Measurements from ENCODE around the gene KRT1. TPM values are rescaled to one million over a fixed set of nuclear protein-coding genes. Genes with fewer than 3 reads are reported as not detected.
A peak's percentile ranks its signal among the peaks of the same experiment; 100 is the strongest.

KRT1 gene
- total and polyA plus RNA-seq, 2 donors, result 9.3 to 507 TPM

DNA sequence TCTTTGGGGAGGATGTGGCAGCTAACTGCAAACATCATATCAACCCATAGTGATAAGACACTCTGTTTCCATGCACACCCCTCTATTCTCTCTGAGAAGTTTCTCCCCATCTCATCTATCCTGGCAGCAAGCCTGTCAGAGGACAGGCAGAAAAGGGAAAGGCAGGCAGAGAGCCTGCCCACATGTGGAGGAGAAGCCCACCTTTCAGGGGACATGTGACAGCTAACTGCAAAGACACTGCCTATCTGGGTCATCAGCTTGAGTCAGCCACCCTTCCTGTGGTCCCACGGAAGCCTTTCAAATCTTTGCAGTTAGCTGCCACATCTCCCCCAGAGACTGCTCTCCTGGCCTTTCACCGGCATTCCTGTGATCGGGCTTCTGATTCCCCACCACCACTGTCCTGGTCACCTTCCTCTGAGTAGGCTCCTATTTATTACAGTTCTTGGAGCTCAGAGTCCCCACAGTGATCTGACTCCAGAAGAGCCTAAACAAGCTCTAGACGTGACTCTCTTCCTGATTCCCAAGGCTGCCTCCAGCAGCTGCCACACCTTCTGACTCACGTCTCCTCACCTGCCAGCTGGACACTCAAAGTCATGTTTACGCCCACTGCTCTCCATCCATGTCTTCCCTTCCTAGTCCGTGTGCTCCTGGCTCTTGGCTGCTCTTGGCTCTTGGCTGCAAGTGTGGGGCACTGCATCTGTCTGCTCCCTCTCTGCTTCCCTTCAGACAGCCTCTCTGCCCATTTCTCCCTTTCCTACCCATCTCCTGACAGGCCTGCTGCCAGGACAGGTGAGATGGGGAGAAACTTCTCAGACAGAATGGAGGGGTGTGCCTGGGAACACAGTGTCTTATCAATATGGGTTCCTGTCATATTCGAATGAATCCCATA, 7.5 kb upstream of the KRT1 start:
- DNase-seq (ENCODE audit: low read depth in 6 of 9, low spot score in 9 of 9), result no peak

DNA sequence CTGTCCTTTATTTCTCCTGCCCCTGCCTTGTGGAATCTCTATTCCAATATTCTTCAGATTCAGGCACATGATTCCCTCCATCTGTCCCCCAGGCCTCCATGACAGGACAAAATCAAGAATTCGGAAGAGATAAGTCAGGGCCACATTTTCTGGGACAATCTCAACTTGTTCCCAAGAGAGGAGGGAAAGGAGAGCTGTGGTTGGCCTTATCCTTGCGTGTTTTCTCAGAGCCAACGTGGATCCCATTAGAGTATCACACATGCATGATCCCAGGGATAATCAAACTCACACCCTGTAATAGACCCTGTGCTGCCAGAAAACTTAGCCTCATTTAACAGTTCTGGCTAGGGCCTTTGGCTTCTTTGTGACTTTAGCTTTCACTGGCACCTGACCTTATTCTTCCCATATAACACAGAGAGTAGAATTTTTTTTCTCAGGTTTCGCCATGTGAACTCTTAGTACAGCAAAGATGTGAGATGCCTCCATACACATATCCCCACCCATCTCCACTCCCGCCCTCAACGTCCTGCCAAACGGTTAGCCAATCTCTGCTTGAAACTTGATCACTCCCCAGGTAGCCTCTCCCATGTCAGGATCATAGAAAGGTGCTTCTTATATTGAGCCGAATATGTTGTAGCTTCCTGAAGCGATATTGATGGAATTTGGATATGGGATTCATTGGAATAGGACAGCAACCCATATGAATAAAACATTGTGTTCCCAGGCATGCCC, 6.7 kb upstream of the KRT1 start:
- H3K27me3 ChIP-seq (ENCODE audit: control insufficient read depth in 2 of 2, insufficient read depth in 1 of 2, low read length in 1 of 2), result peaks cover 0 to 39% of the 10 kb centered on the region in 2 donors

More for the DNA sequence above, 7.5 kb upstream of the KRT1 start:
- H3K4me3 ChIP-seq (ENCODE audit: low read length in 2 of 2), result no peak overlapping the region
- no peaks in the 10 kb centered on the region for H3K36me3 ChIP-seq (ENCODE audit: control insufficient read depth in 2 of 2, insufficient read depth in 2 of 2, low read length in 1 of 2)
- WGBS, result 95% methylated on average over 8 of the region's 8 CpGs
- no peak overlapping the region for H3K27ac ChIP-seq (ENCODE audit: low read depth in 1 of 2, low read length in 1 of 2)
- H3K9me3 ChIP-seq (ENCODE audit: control insufficient read depth in 2 of 2, insufficient read depth in 1 of 2, low read length in 1 of 2), result no peaks in the 10 kb centered on the region
- H3K4me1 ChIP-seq (ENCODE audit: control insufficient read depth in 2 of 2, insufficient read depth in 2 of 2, low read length in 2 of 2), result peaks cover 6 to 16% of the 10 kb centered on the region in 2 donors
- H3K27me3 ChIP-seq (ENCODE audit: control insufficient read depth in 2 of 2, insufficient read depth in 1 of 2, low read length in 1 of 2), result peaks cover 0 to 47% of the 10 kb centered on the region in 2 donors

DNA sequence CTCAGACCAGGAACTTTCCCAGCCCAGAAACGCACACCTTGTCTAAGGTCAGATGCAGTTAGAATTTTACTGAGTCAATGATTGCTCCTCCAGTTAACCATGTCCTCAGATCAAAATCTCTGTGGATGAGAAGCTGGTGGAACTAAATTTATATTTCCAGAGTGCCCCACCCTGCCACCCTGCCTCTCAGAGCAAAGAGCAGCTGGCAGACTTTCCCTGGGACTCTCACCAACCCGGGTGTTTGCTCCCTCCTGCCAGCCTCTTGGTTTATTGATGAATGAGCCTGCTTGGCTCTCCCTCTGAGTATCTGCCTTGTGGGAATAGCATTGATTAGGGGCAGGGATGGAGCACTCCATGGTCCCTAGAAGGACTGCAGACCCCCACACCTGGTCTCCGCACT, 5.9 kb upstream of the KRT1 start:
- Histone ChIP-seq H3K4me3 (ENCODE audit: low read length in 2 of 2) (no peak overlapping the region), H3K27ac (ENCODE audit: low read depth in 1 of 2, low read length in 1 of 2) (no peak overlapping the region), H3K9me3 (ENCODE audit: control insufficient read depth in 2 of 2, insufficient read depth in 1 of 2, low read length in 1 of 2) (no peaks in the 10 kb centered on the region), H3K27me3 (ENCODE audit: control insufficient read depth in 2 of 2, insufficient read depth in 1 of 2, low read length in 1 of 2) (peaks cover 0 to 31% of the 10 kb centered on the region in 2 donors), H3K4me1 (ENCODE audit: control insufficient read depth in 2 of 2, insufficient read depth in 2 of 2, low read length in 2 of 2) (peaks cover 0 to 11% of the 10 kb centered on the region in 2 donors), H3K36me3 (ENCODE audit: control insufficient read depth in 2 of 2, insufficient read depth in 2 of 2, low read length in 1 of 2) (no peaks in the 10 kb centered on the region)
- 96% methylated on average over 3 of the region's 3 CpGs for WGBS
- no peak for DNase-seq (ENCODE audit: low read depth in 6 of 9, low spot score in 9 of 9)

More for the DNA sequence above, 6.7 kb upstream of the KRT1 start:
- no peak overlapping the region for H3K4me3 ChIP-seq (ENCODE audit: low read length in 2 of 2)
- no peaks in the 10 kb centered on the region for H3K9me3 ChIP-seq (ENCODE audit: control insufficient read depth in 2 of 2, insufficient read depth in 1 of 2, low read length in 1 of 2)
- peaks cover 6 to 16% of the 10 kb centered on the region in 2 donors for H3K4me1 ChIP-seq (ENCODE audit: control insufficient read depth in 2 of 2, insufficient read depth in 2 of 2, low read length in 2 of 2)
- H3K36me3 ChIP-seq (ENCODE audit: control insufficient read depth in 2 of 2, insufficient read depth in 2 of 2, low read length in 1 of 2), result no peaks in the 10 kb centered on the region
- DNase-seq (ENCODE audit: low read depth in 6 of 9, low spot score in 9 of 9), result no peak
- WGBS, result 94% methylated on average over 9 of the region's 9 CpGs
- H3K27ac ChIP-seq (ENCODE audit: low read depth in 1 of 2, low read length in 1 of 2), result no peak overlapping the region

DNA sequence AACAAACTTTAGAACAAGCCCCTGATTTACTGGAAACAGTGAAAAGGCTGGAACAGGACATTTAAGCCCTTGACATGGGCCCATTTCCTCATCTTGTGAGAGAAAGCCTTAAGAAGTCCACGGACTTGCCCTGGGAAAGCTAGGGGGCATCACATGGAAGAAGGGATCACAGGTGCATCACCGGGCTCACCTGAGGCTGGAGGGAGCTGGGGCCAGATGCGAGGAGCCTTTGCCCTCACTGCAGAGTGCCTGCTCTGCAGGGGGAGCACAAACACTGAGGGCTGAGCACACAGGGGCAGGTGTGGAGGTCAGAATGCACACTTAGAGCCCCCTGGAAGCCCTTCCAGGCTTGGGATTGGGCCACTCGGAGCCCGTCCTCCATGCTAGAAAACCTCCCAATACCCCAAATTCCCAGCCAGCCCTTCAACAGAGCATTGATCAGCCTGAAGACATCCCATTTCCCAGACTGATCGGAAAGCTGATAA, 5.2 kb upstream of the KRT1 start:
- Histone ChIP-seq H3K27me3 (ENCODE audit: control insufficient read depth in 2 of 2, insufficient read depth in 1 of 2, low read length in 1 of 2) (peaks cover 0 to 25% of the 10 kb centered on the region in 2 donors), H3K27ac (ENCODE audit: low read depth in 1 of 2, low read length in 1 of 2) (no peak overlapping the region), H3K4me1 (ENCODE audit: control insufficient read depth in 2 of 2, insufficient read depth in 2 of 2, low read length in 2 of 2) (peaks cover 0 to 6% of the 10 kb centered on the region in 2 donors), H3K36me3 (ENCODE audit: control insufficient read depth in 2 of 2, insufficient read depth in 2 of 2, low read length in 1 of 2) (no peaks in the 10 kb centered on the region), H3K4me3 (ENCODE audit: low read length in 2 of 2) (no peak overlapping the region), H3K9me3 (ENCODE audit: control insufficient read depth in 2 of 2, insufficient read depth in 1 of 2, low read length in 1 of 2) (no peaks in the 10 kb centered on the region)
- DNase-seq (ENCODE audit: low read depth in 6 of 9, low spot score in 9 of 9), result no peak
- WGBS, result 87% methylated on average over 6 of the region's 6 CpGs

DNA sequence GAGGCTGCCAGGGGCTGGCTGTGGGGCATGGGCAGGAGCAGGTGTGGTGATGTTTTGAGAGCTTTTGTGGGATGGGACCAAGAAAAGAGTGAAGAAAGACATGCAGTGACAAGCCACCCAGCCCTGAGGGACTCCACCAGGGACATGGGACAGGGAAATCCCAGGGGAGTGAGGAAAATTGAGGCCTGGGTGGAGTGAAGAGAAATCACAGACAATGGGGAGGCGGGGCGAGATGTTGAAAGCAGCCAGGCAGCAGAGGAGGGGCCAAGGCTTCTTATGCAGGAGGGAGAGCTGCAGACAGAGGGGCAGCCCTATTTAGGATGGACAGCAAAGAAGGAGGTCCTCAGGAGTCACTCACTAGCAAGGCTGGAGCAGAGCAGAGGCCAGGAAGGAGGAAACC, 4.2 kb upstream of the KRT1 start:
- Histone ChIP-seq H3K36me3 (ENCODE audit: control insufficient read depth in 2 of 2, insufficient read depth in 2 of 2, low read length in 1 of 2) (no peaks in the 10 kb centered on the region), H3K4me1 (ENCODE audit: control insufficient read depth in 2 of 2, insufficient read depth in 2 of 2, low read length in 2 of 2) (peaks cover 0 to 4% of the 10 kb centered on the region in 2 donors), H3K27ac (ENCODE audit: low read depth in 1 of 2, low read length in 1 of 2) (no peak overlapping the region), H3K4me3 (ENCODE audit: low read length in 2 of 2) (no peak overlapping the region), H3K9me3 (ENCODE audit: control insufficient read depth in 2 of 2, insufficient read depth in 1 of 2, low read length in 1 of 2) (no peaks in the 10 kb centered on the region), H3K27me3 (ENCODE audit: control insufficient read depth in 2 of 2, insufficient read depth in 1 of 2, low read length in 1 of 2) (peaks cover 0 to 20% of the 10 kb centered on the region in 2 donors)
- peak in 1 of 9 donors; percentile 10 for DNase-seq (ENCODE audit: low read depth in 6 of 9, low spot score in 9 of 9)
- WGBS, result 96% methylated on average over 2 of the region's 2 CpGs

DNA sequence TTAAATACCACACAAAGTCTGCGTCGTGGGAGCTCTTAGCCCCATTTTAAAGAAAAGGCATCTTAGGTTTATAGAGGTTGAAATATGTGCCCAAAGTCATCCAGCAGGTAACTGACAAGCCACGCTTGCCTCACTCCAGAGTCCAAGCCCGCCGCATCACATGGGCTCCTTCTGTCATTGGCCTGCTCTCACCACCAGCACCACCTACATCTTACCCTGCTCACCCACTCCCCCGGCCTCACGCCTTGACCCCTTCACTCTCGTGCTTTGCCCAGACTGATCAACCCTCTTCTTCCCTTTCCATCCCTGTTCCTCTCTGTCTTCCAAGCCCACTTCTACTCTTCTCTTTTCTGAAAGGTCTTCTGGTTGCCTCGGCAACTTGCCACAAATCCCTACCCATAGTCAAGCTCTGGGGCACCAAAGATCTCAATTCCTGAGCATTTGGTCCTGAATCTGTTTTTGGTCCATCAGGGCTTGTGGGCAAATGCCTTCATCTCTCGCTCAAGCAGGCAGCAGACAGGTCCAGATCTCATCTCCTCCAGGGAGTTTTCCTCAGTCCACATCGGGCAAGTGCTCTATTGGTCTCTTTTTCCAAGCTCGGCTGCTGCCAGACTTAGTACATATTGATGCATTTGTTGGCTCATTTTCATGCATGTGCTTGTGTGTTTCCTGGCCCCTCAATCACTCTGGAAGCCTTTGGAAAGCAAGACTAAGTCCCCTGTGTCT, 3.5 kb upstream of the KRT1 start:
- 96% methylated on average over 12 of the region's 12 CpGs for WGBS
- Histone ChIP-seq H3K9me3 (ENCODE audit: control insufficient read depth in 2 of 2, insufficient read depth in 1 of 2, low read length in 1 of 2) (no peaks in the 10 kb centered on the region), H3K4me3 (ENCODE audit: low read length in 2 of 2) (no peak overlapping the region), H3K4me1 (ENCODE audit: control insufficient read depth in 2 of 2, insufficient read depth in 2 of 2, low read length in 2 of 2) (peaks cover 0 to 4% of the 10 kb centered on the region in 2 donors), H3K27me3 (ENCODE audit: control insufficient read depth in 2 of 2, insufficient read depth in 1 of 2, low read length in 1 of 2) (peaks cover 0 to 18% of the 10 kb centered on the region in 2 donors), H3K27ac (ENCODE audit: low read depth in 1 of 2, low read length in 1 of 2) (peak overlapping the region in 1 of 2 donors; percentile 48), H3K36me3 (ENCODE audit: control insufficient read depth in 2 of 2, insufficient read depth in 2 of 2, low read length in 1 of 2) (no peaks in the 10 kb centered on the region)
- no peak for DNase-seq (ENCODE audit: low read depth in 6 of 9, low spot score in 9 of 9)

DNA sequence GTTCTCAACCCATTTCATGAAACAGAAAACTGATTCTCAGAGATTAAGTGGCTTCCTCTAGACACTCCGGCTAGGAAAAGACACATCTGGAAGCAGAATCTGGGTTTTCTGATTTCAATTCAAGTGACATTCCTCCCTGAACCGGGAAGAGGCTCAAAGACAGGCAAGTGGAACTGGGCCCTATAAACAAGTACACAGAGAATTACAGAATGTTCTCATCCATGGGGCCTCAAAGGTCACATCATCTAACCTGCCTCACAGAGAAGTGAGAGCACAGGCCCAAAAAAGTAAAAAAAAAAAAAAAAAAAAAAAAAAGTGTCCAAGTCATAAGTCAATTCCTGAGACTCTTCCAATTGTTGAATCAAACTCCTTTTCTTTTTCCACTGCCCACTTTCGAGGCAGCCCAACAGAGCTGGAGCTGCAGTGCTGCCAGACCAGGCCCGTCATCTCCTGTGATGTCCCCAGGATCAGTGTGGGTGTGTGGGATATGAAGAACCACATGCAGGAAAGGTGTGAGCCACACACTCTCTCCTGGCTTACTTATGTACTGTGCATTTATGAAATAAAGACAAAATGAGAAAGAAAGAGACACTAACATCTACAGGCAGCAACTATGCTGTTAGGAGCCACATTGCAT, 2.8 kb upstream of the KRT1 start:
- no peaks in the 10 kb centered on the region for H3K9me3 ChIP-seq (ENCODE audit: control insufficient read depth in 2 of 2, insufficient read depth in 1 of 2, low read length in 1 of 2)
- H3K4me1 ChIP-seq (ENCODE audit: control insufficient read depth in 2 of 2, insufficient read depth in 2 of 2, low read length in 2 of 2), result peaks cover 0 to 4% of the 10 kb centered on the region in 2 donors
- H3K27ac ChIP-seq (ENCODE audit: low read depth in 1 of 2, low read length in 1 of 2), result peak overlapping the region in 1 of 2 donors; percentile 48
- DNase-seq (ENCODE audit: low read depth in 6 of 9, low spot score in 9 of 9), result no peak
- WGBS, result 92% methylated on average over 4 of the region's 4 CpGs
- no peak overlapping the region for H3K4me3 ChIP-seq (ENCODE audit: low read length in 2 of 2)
- peaks cover 0 to 12% of the 10 kb centered on the region in 2 donors for H3K27me3 ChIP-seq (ENCODE audit: control insufficient read depth in 2 of 2, insufficient read depth in 1 of 2, low read length in 1 of 2)
- H3K36me3 ChIP-seq (ENCODE audit: control insufficient read depth in 2 of 2, insufficient read depth in 2 of 2, low read length in 1 of 2), result no peaks in the 10 kb centered on the region

DNA sequence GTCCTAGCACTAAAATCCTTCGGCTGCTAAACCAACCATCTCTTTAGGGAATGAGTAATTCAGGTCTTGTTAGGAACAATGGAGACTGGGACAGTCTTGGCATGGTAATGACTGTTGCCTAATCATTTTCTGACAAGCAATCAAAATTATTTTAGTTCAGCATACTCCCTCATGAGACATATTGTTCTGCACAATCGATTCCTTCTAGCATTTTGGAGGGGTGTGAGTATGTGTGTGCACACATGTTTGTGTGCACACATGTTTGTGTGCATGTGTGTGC, 2.1 kb upstream of the KRT1 start:
- WGBS, result 94% methylated on average over 2 of the region's 2 CpGs

More for the DNA sequence above, 2.1 kb upstream of the KRT1 start:
- Histone ChIP-seq H3K4me3 (ENCODE audit: low read length in 2 of 2) (no peak overlapping the region), H3K36me3 (ENCODE audit: control insufficient read depth in 2 of 2, insufficient read depth in 2 of 2, low read length in 1 of 2) (no peaks in the 10 kb centered on the region), H3K27me3 (ENCODE audit: control insufficient read depth in 2 of 2, insufficient read depth in 1 of 2, low read length in 1 of 2) (peaks cover 0 to 7% of the 10 kb centered on the region in 2 donors), H3K27ac (ENCODE audit: low read depth in 1 of 2, low read length in 1 of 2) (no peak overlapping the region), H3K4me1 (ENCODE audit: control insufficient read depth in 2 of 2, insufficient read depth in 2 of 2, low read length in 2 of 2) (peaks cover 0 to 4% of the 10 kb centered on the region in 2 donors), H3K9me3 (ENCODE audit: control insufficient read depth in 2 of 2, insufficient read depth in 1 of 2, low read length in 1 of 2) (no peaks in the 10 kb centered on the region)
- no peak for DNase-seq (ENCODE audit: low read depth in 6 of 9, low spot score in 9 of 9)

Data from thymus (tissue), 11 donors.